MM.1S (cell line): ENCODE measurements around the gene ADTRP.

Experiments used
- DNase-seq: peaks from one replicate; pipeline ENCODE4 v3.0.0-alpha.2; 2015
- H2AFZ ChIP-seq: fragments of 300-600 bp; sonication (generic); 2 replicates; pipeline ENCODE4 v1.6.0; 2016; ENCODE audit warnings: antibody characterized with exemption, low read length
- H3F3A ChIP-seq: fragments of 300-600 bp; sonication (generic); 2 replicates; pipeline ENCODE4 v1.6.1; 2016; ENCODE audit warnings: mild to moderate bottlenecking, antibody characterized with exemption, low read length, moderate library complexity, mixed read lengths; ENCODE audit not compliant: insufficient read depth
- H3K27ac ChIP-seq: fragments of 300-600 bp; sonication (generic); 2 replicates; pipeline ENCODE4 v1.5.1; 2016; ENCODE audit warnings: mild to moderate bottlenecking, low read length
- H3K27me3 ChIP-seq: fragments of 300-600 bp; sonication (generic); replicated peaks from 2 replicates; pipeline ENCODE4 v1.6.0; 2016; ENCODE audit warnings: low read length; ENCODE audit not compliant: insufficient read depth
- H3K36me3 ChIP-seq: fragments of 300-600 bp; sonication (generic); replicated peaks from 2 replicates; pipeline ENCODE4 v1.6.1; 2016; ENCODE audit warnings: mild to moderate bottlenecking, low read length, mixed read lengths; ENCODE audit not compliant: insufficient read depth
- H3K4me1 ChIP-seq: fragments of 300-600 bp; sonication (generic); 2 replicates; pipeline ENCODE4 v1.6.1; 2016; ENCODE audit warnings: low read length, mixed read lengths
- H3K4me2 ChIP-seq: fragments of 300-600 bp; sonication (generic); 2 replicates; pipeline ENCODE4 v1.6.0; 2016; ENCODE audit warnings: low read depth, low read length
- H3K4me3 ChIP-seq: fragments of 300-600 bp; sonication (generic); 2 replicates; pipeline ENCODE4 v1.5.1; 2016; ENCODE audit warnings: low read length, mixed read lengths
- H3K79me2 ChIP-seq: fragments of 300-600 bp; sonication (generic); 2 replicates; pipeline ENCODE4 v1.6.1; 2016; ENCODE audit warnings: mixed run types, low read length, mixed read lengths
- H3K9ac ChIP-seq: fragments of 300-600 bp; sonication (generic); 2 replicates; pipeline ENCODE4 v1.6.1; 2016; ENCODE audit warnings: low read length, mixed read lengths
- H3K9me2 ChIP-seq: fragments of 300-600 bp; sonication (generic); replicated peaks from 2 replicates; pipeline ENCODE4 v1.6.1; 2016; ENCODE audit warnings: mild to moderate bottlenecking, low read length, mixed read lengths; ENCODE audit not compliant: insufficient read depth
- H3K9me3 ChIP-seq: fragments of 300-600 bp; sonication (generic); replicated peaks from 2 replicates; pipeline ENCODE4 v1.6.1; 2016; ENCODE audit warnings: mild to moderate bottlenecking, low read length, mixed read lengths; ENCODE audit not compliant: insufficient read depth
- H4K20me1 ChIP-seq: fragments of 300-600 bp; sonication (generic); 2 replicates; pipeline ENCODE4 v1.6.1; 2016; ENCODE audit warnings: mild to moderate bottlenecking, low read length, moderate library complexity, mixed read lengths; ENCODE audit not compliant: insufficient read depth
- EZH2 ChIP-seq: fragments of 300-600 bp; sonication (generic); optimal IDR thresholded peaks from 2 replicates; pipeline ENCODE3; 2017; ENCODE audit warnings: low read depth, mild to moderate bottlenecking, antibody characterized with exemption, low read length, mixed read lengths
- EZH2phosphoT487 ChIP-seq: fragments of 300-600 bp; sonication (generic); IDR thresholded peaks from 2 replicates; pipeline ENCODE4 v1.6.1; 2018; ENCODE audit warnings: antibody characterized with exemption, low read length
- TF ChIP-seq, protein P1 (sequence below): fragments of 300-600 bp; sonication (generic); IDR thresholded peaks from 2 replicates; pipeline ENCODE4 v1.5.1; 2016; ENCODE audit warnings: antibody characterized with exemption, low read length, mixed read lengths

Gene ADTRP

DNA sequence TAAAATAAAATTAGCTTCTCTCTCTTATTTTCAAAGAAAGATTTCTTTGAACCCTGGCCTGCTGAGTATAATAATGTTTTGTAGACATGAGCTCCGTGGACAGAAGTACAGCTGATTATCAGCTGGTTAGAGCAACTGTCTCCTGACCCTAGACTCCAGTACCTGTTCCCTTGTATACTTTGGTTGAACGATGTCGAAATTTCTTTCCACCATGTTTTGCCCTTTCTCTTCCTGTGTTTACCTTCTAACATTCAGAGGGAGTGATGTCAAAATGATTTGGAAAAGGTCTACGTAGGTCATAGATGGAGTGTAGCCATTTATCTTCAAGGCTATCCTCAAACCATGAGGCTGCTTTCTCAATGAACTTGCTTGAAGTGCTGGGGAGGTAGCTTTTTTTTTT is 16.8 kb upstream of the ADTRP start:
- H3K4me2 ChIP-seq, result no peak overlapping the region
- H3K9me2 ChIP-seq, result no peaks in the 10 kb centered on the region
- no peak overlapping the region for H3K27ac ChIP-seq
- H2AFZ ChIP-seq, result no peak overlapping the region
- H3K4me3 ChIP-seq, result no peak overlapping the region
- DNase-seq, result no peak
- H3K79me2 ChIP-seq, result no peaks in the 10 kb centered on the region
- no peak overlapping the region for H3K9ac ChIP-seq
- H3K27me3 ChIP-seq, result no peaks in the 10 kb centered on the region
- no peaks in the 10 kb centered on the region for H3F3A ChIP-seq
- H3K36me3 ChIP-seq, result no peaks in the 10 kb centered on the region
- H4K20me1 ChIP-seq, result no peaks in the 10 kb centered on the region
- no peaks in the 10 kb centered on the region for H3K4me1 ChIP-seq
- no peak for TF ChIP-seq EZH2
- TF ChIP-seq EZH2phosphoT487, result no peak
- TF ChIP-seq, protein P1, sequence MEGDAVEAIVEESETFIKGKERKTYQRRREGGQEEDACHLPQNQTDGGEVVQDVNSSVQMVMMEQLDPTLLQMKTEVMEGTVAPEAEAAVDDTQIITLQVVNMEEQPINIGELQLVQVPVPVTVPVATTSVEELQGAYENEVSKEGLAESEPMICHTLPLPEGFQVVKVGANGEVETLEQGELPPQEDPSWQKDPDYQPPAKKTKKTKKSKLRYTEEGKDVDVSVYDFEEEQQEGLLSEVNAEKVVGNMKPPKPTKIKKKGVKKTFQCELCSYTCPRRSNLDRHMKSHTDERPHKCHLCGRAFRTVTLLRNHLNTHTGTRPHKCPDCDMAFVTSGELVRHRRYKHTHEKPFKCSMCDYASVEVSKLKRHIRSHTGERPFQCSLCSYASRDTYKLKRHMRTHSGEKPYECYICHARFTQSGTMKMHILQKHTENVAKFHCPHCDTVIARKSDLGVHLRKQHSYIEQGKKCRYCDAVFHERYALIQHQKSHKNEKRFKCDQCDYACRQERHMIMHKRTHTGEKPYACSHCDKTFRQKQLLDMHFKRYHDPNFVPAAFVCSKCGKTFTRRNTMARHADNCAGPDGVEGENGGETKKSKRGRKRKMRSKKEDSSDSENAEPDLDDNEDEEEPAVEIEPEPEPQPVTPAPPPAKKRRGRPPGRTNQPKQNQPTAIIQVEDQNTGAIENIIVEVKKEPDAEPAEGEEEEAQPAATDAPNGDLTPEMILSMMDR, result no peak
- H3K9me3 ChIP-seq, result no peaks in the 10 kb centered on the region

- H3K27ac ChIP-seq, result no peak overlapping the region
- H3K9ac ChIP-seq, result no peak overlapping the region
- no peaks in the 10 kb centered on the region for H3F3A ChIP-seq
- H3K4me1 ChIP-seq, result no peaks in the 10 kb centered on the region
- no peak overlapping the region for H2AFZ ChIP-seq
- H3K4me2 ChIP-seq, result no peak overlapping the region
- no peaks in the 10 kb centered on the region for H3K9me2 ChIP-seq
- H3K9me3 ChIP-seq, result no peaks in the 10 kb centered on the region
- TF ChIP-seq EZH2phosphoT487, result no peak
- TF ChIP-seq, protein P1, result no peak
- TF ChIP-seq EZH2, result no peak
- H3K27me3 ChIP-seq, result no peaks in the 10 kb centered on the region
- no peak for DNase-seq
- H3K4me3 ChIP-seq, result no peak overlapping the region
- no peaks in the 10 kb centered on the region for H3K36me3 ChIP-seq
- H4K20me1 ChIP-seq, result no peaks in the 10 kb centered on the region
- H3K79me2 ChIP-seq, result no peaks in the 10 kb centered on the region
Observed at GRCh38 chr6:11793277-11793676, 14.7 kb upstream of the ADTRP start.

- Histone ChIP-seq H3K9ac (no peak overlapping the region), H3K4me2 (no peak overlapping the region), H3K4me1 (no peaks in the 10 kb centered on the region), H3K4me3 (no peak overlapping the region), H3K9me3 (no peaks in the 10 kb centered on the region), H3F3A (no peaks in the 10 kb centered on the region), H3K9me2 (no peaks in the 10 kb centered on the region), H3K27me3 (no peaks in the 10 kb centered on the region), H3K36me3 (no peaks in the 10 kb centered on the region), H2AFZ (no peak overlapping the region), H3K27ac (no peak overlapping the region), H3K79me2 (no peaks in the 10 kb centered on the region), H4K20me1 (no peaks in the 10 kb centered on the region)
- TF ChIP-seq, protein P1, result no peak
- no peak for TF ChIP-seq EZH2
- TF ChIP-seq EZH2phosphoT487, result no peak
- no peak for DNase-seq
Observed at GRCh38 chr6:11791354-11792107, 12.9 kb upstream of the ADTRP start.
